WERI-Rb-1 (cell line): ENCODE results near the gene LYZL6.

Source experiments
- DNase-seq: peaks from one replicate; pipeline ENCODE4 v3.0.0-alpha.2; 2020
- H3K27ac ChIP-seq: fragments of 250-450 bp; sonication (Bioruptor Pico); 2 replicates; pipeline ENCODE4 v1.5.1; 2020; ENCODE audit warnings: mild to moderate bottlenecking, moderate library complexity
- H3K27me3 ChIP-seq: fragments of 250-450 bp; sonication (Bioruptor Pico); 2 replicates; pipeline ENCODE4 v1.5.1; 2021; ENCODE audit warnings: mild to moderate bottlenecking, low read depth, moderate library complexity; ENCODE audit not compliant: insufficient read depth, severe bottlenecking
- H3K36me3 ChIP-seq: fragments of 250-450 bp; sonication (Bioruptor Pico); 2 replicates; pipeline ENCODE4 v1.5.1; 2020; ENCODE audit warnings: mild to moderate bottlenecking, moderate library complexity
- H3K4me3 ChIP-seq: 2 replicates; pipeline ENCODE4 v1.5.1; 2011; ENCODE audit warnings: low read depth, mild to moderate bottlenecking, control low read depth, low read length
- H3K9me3 ChIP-seq: fragments of 250-450 bp; sonication (Bioruptor Pico); 2 replicates; pipeline ENCODE4 v1.5.1; 2021; ENCODE audit warnings: mild to moderate bottlenecking, moderate library complexity; ENCODE audit not compliant: severe bottlenecking
- TF ChIP-seq, protein P1 (sequence below): IDR thresholded peaks from 2 replicates; pipeline ENCODE4 v1.5.1; 2011; ENCODE audit warnings: low read depth, mild to moderate bottlenecking, control low read depth, inconsistent platforms, low read length

The LYZL6 gene

DNA sequence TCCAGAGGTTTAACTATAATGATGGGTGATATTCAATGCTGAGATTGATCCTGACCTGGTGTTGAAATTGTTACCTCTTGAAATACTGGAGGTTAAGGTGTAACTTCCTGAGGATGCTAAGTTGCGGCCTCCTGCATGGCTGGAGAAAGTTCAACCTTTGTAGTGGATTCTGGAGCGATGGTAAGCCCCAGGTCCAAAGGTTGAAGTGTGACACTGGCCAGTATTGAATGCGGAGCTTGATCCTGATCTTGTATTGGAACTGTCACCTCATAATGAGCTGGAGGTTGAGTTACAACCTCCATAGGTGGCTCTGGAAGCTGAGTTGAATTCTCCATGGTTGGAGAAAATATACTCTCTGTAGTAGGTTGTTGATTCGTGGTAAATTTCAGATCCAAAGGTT lies 29.9 kb downstream of the LYZL6 start:
- no peak for DNase-seq
- TF ChIP-seq, protein P1, sequence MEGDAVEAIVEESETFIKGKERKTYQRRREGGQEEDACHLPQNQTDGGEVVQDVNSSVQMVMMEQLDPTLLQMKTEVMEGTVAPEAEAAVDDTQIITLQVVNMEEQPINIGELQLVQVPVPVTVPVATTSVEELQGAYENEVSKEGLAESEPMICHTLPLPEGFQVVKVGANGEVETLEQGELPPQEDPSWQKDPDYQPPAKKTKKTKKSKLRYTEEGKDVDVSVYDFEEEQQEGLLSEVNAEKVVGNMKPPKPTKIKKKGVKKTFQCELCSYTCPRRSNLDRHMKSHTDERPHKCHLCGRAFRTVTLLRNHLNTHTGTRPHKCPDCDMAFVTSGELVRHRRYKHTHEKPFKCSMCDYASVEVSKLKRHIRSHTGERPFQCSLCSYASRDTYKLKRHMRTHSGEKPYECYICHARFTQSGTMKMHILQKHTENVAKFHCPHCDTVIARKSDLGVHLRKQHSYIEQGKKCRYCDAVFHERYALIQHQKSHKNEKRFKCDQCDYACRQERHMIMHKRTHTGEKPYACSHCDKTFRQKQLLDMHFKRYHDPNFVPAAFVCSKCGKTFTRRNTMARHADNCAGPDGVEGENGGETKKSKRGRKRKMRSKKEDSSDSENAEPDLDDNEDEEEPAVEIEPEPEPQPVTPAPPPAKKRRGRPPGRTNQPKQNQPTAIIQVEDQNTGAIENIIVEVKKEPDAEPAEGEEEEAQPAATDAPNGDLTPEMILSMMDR: no peak
- Histone ChIP-seq H3K36me3 (no peaks in the 10 kb centered on the region), H3K27me3 (no peaks in the 10 kb centered on the region), H3K27ac (no peak overlapping the region), H3K9me3 (no peaks in the 10 kb centered on the region), H3K4me3 (no peak overlapping the region)

- no peak for DNase-seq
- no peaks in the 10 kb centered on the region for H3K36me3 ChIP-seq
- no peak overlapping the region for H3K4me3 ChIP-seq
- TF ChIP-seq, protein P1: no peak
- H3K9me3 ChIP-seq: no peaks in the 10 kb centered on the region
- H3K27ac ChIP-seq: no peak overlapping the region
- H3K27me3 ChIP-seq: no peaks in the 10 kb centered on the region
These were observed 30.6 kb downstream of the LYZL6 start for GRCh38 chr17:35912942-35913341.

DNA sequence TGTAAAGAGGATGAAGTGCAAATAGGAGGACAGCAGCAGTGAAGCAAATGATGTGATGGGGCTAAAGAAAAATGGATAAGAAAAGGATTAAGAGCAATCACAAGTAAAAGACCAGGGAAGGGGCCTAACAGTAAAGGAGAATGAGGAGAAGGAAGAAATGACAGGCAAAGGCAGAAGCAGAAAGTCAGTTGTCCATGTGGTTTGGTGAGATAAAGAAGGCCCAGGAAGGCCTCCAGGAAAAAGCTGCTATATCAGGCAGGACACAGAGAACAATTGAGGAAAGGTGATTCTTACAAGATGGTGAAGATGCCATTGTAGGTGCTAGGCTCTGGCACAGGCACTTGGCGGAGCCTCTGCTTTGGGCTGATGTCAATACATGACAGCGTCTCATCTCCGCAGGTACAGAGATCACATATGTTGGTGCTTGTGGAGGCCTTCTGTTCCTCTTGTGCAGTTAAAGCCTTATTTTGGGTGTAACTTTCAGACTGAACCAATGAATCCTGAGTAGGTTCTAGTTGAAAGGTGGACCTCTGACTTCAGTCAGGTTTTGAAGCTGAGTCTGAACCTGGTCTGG lies 31.1 kb downstream of the LYZL6 start:
- no peaks in the 10 kb centered on the region for H3K36me3 ChIP-seq
- no peak overlapping the region for H3K27ac ChIP-seq
- H3K27me3 ChIP-seq: no peaks in the 10 kb centered on the region
- H3K4me3 ChIP-seq: no peak overlapping the region
- no peaks in the 10 kb centered on the region for H3K9me3 ChIP-seq
- TF ChIP-seq, protein P1: no peak
- DNase-seq: no peak

DNA sequence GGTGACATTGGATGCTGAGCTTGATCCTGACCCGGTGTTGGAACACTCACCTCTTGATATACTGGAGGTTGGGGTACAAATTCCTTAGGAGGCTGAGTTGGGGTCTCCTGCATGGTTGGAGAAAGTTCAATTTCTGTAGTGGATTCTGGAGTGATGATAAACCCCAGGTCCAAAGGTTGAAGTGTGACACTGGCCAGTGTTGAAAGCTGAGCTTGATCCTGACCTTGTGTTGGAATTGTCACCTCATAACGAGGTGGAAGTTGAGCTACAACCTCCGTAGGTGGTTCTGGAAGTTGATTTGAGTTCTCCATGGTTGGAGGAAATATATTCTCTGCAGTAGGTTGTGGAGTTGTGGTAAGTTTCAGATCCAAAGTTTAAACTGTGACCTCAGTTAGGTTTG lies 34.1 kb downstream of the LYZL6 start:
- H3K4me3 ChIP-seq: no peak overlapping the region
- H3K27ac ChIP-seq: no peak overlapping the region
- no peaks in the 10 kb centered on the region for H3K27me3 ChIP-seq
- TF ChIP-seq, protein P1: no peak
- no peak for DNase-seq
- no peaks in the 10 kb centered on the region for H3K9me3 ChIP-seq
- H3K36me3 ChIP-seq: no peaks in the 10 kb centered on the region

- no peak for DNase-seq
- TF ChIP-seq, protein P1: no peak
- Histone ChIP-seq H3K36me3 (no peaks in the 10 kb centered on the region), H3K27me3 (no peaks in the 10 kb centered on the region), H3K27ac (no peak overlapping the region), H3K9me3 (no peaks in the 10 kb centered on the region), H3K4me3 (no peak overlapping the region)
These were observed 35.8 kb downstream of the LYZL6 start for GRCh38 chr17:35907691-35908090.
